Measurements from ENCODE around the gene RPAIN.
"Not testable (repeated sequence)": the region's sequence is repeated elsewhere in the genome, so short reads cannot be mapped to it uniquely, and the experiment has no call there.

RPAIN gene

DNA sequence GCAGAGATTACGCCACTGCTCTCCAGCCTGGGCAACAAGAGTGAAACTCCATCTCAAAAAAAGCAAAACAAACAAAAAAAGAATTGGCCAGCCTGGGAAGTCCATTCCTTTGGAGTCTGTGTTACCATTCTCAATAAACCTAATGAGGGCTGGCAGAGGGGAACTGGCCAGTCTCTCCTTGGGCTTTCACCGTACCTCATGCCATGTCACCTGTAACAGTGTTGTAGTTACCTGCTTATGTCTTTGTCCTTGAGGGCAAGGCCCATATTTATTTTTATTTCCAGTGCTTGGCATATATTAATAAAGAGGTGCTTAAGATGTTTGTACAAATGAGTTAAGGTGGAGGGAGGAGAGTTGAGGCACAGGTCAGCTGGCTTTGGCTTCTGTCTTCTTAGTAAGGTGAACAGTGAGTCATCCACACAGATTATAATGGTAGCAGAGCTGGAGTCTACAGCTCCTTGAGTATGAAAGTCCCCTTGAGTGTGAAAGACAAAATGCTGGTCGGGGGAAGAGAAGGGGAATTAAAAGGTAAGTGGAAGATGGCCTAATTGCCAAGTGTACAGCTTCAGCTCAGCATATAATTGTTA is 10.5 kb downstream of the RPAIN start:
- DNase-seq, result no peak

DNA sequence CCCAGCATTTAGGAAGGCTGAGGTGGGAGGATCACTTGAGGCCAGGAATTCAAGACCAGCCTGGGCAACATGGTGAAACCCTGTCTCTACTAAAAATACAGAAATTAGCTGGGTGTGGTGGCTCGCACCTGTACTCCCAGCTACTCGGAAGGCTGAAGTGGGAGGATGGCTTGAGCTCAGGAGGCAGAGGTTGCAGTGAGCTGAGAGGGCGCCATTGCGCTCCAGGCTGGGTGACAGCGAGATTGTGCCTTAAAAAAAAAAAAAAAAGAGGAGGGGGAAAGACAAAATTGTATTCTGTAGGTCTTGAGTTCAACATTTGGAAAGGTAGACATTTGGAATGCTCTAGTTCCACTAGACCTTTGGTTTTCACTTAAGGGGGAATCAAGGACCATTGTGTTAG is 11.3 kb downstream of the RPAIN start:
- DNase-seq, result not testable (repeated sequence)

DNA sequence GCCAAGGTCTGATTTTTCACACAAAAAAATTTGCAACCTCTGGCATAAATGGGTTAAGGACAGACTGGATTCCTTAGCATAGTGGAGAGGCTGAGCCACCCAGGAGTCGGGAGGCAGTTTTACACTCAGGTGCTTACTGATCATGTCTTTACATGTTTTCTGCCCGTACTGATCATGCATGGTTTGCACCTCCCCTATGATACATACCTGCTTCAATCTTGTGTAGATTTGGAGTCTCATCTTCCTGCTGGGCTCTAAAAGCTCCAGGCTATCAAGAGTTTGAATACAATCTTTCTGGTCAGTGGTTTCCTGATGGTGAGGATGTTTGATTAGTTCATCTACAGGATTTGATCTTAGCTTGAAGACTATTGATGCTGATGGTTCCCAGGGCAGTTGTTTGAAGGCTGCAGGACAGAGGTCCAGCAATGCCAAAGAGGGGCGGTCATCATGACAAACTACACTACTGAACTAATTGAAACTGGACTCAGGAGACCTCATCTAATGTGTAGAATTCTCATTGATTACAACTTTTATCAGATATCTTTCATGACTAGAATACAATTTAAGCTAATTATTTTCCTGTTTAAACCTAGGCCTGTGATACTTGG is 12.1 kb downstream of the RPAIN start:
- no peak for DNase-seq

DNA sequence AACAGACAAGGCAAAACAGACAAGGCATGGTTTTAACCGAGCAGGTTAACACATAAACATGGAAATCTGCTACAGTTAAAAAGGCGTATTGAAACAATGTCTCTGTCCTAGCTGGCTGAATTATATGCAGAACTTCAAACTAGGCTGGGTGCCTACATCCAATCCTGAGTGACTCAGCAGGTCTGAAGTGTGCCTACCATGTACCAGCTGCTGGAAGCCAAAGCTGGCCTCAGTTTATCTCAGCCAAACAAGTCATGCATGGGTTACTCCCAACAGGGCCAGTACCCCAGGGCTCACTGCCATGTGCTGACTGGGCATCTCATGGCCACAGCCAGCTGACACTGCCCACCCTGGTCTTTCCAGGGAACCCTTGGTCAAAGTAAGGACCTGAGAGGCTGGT is 15.0 kb downstream of the RPAIN start:
- DNase-seq, result no peak

DNA sequence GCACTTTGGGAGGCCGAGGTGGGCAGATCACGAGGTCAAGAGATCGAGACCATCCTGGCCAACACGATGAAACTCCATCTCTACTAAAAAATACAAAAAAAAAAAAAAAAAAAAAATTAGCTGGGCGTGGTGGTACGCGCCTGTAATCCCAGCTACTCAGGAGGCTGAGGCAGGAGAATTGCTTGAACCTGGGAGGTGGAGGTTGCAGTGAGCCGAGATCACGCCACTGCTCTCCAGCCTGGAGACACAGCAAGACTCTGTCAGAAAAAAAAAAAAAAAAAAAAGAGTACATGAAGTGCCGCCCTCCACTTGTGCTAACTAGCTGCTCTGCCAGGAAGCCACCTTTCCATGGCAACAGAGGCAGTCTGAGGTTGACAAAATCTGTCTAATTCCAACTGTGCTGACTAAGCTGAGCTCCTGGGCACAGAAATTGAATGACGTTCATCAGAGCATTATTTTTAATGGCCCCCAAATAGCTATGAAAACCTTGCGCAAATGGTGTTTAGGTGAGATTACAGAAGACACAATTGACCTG is 15.9 kb downstream of the RPAIN start:
- not testable (repeated sequence) for DNase-seq

DNA sequence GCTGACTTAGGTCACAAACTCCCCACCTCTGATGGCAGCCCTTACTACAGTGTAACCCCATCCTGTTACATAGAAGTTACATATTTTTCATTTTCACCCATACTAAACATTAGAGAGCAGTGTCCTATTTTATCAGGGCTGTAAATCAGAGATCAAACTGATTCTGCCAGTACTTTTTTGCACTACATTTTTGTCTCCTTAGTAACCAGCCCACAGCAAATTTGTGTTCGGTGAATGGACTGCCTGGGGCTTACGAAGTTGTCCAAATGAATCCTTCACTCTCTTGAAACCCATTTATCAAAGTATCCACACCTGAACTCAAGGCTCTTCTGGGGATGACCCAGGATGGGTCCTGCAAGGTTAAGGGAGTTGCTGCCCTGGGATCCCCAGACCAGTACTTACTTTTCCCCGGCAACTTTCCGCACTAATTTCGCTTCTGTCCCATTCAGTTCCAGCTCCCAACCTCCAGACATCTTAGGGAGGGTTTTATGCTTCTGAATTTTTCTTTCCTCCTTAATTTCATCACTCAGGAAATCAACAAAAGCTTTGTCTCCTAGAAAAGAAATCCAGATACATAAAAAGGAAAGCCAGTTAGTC is 17.8 kb downstream of the RPAIN start:
- DNase-seq, result no peak

DNA sequence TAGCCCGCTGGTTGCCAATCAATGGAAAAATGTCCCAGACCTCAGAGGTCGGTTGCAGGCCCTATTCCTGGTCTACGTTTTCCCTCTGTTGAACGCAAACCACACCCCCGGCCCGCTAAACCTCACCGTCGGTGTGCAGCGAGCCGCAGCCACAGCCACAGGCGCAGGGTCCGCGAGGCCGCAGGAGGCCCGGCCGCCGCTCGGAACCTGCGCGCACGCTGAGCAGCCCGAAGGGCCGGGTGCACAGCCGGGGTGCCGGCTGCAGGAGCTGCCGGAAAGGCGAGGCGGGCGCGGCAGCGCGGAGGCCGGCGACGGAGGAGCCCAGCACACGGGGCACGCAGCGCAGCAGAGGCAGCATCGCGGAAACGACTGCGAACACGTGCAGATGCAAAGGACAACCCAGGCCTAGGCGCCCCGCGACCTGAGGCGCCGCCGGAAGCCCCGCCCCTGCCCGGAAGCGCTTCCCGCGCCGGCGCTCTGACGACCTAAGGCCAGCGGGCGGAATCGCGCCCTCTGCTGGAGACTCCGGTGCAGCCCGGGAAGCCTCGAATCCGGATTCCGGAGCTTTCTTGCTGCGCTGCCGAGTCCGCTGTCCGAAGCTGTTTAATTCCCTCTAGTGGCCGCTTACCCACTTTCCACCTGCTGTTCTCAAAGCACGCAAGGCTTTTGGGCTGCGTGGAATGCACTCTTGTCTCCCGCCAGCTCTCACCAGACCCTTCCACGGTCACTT is 18.9 kb downstream of the RPAIN start, which contains the start of gene C1QBP:
Gene C1QBP (minus strand): TSS at position 440 of the 730 bp plus-strand sequence. CDS start 82 bp downstream, at position 358.
- peak; percentile 97 for DNase-seq

DNA sequence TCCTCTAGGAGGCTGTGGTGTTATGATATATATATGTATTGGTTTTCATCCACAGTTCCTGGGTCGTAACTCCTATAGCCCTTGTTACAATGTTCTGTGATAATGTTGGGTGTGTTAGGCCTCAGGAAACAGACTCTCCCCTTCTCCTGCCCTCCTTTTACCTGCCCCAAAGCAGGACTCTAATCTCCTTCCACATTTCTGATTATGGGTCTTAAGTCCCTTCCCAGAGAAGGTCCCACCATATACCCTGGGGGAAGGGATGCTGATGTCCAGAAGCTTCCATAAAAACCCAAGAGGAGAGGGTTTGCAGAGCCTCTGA is 19.4 kb downstream of the RPAIN start:
- DNase-seq, result no peak

DNA sequence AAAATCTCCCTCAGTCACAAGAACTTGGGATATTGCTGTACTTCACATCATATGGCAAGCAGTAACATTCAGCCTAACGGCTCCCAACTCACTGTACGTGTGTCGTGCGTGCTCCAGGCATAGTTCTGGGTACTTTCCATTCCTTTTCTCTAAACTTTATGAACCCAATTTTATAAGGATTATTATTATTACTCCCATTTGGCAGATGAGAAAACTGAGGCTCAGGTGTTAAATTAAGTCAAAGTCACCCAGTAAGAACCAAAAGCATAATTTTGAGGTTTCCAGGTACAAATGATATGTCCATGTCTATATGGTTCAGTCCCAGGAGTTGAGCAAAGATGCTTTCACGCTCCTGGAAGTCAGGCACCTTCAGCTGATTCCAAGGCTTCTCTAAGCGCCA is 23.7 kb downstream of the RPAIN start:
- no peak for DNase-seq

DNA sequence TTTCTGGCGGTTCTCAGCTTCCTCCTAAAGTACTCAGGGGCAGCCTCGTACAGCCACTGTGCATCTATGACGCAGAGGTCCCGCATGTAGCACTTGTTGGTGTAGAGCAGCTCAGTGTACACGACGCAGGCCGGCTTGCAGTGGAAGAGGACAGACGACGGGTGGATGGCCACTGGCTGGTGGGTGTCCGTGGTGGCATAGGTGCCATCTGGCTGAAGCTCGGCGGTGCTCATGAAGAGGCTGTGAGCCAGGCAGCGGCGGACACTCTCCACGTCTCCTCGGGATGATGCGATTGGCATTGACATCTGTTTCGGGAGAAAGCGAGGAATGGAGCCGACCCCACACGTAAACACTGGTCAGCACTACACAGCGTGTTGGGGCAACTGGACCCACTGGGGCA is 24.2 kb downstream of the RPAIN start:
- DNase-seq, result no peak

DNA sequence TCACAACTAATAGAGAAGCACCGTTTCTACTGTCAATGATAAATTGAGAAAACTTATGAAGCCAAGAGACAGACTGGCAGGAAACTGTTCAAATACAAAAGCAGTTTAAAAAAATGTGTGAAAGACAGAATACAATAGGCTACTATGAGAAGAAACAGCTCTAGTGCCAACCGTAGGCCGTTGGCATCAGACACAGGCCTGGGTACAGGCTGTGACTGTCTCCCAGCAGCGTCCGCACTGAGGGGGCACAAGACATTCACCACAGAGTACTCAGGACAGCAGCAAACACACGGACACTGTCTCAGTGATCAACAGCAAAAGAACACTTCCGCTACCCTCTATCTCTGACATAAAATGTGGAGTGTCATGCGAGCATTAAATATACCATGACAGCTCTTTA is 26.8 kb downstream of the RPAIN start:
- DNase-seq, result no peak

DNA sequence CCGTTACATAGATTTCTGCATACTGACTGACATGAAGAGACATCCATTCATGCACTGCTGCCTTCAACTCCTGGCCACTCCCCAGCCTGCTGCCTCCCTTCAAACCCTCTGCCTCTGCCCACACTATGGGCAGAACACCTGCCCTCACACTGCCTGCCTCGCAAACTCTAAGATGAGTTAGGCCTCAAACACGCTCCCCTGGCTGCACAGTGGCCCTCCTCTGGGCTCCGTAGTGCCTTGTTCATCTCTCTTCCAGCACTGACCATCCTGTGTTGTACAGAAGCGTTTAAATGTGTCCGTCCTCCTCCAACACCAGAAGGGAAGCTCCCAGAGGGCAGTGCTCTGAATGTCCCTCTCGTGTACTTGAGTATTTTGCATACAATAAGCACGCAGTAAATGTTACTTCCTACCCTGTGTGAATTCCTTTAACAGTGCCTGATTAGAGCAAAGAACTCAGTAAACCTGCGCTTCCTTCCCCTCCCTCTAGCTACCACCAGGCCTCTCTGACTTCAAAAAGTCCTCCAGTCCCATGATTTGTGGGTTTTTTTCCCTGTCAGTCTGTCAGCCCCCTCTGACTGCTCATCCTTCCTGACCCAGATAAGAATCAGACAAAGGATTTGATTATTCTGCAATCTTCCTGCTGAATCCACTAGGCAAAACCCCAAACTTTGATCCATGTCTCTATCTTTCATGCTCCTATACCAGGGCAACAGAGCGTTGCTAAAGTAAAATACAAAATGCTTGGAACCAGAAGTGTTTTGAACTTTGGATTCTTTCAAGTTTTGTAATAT is 44.9 kb downstream of the RPAIN start:
- no peak for DNase-seq

DNA sequence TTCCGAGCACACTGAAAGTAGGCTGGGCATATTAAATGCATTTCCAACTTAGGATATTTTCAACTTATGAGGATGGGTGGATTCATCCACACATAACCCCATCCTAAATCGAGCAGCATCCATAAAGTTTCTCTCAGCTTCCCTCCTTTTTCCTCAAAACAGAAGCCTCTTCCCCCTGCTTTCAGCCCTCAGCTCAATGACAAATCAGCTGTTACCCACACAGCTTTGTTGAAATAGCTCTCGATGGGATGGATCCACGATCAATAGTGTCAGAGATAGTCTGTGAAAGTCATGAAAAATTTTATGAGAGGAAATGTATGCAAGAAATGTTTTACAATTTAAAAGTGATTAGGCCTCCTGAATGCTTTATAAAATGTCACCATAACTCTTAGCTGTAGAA is 46.3 kb downstream of the RPAIN start:
- DNase-seq, result no peak

DNA sequence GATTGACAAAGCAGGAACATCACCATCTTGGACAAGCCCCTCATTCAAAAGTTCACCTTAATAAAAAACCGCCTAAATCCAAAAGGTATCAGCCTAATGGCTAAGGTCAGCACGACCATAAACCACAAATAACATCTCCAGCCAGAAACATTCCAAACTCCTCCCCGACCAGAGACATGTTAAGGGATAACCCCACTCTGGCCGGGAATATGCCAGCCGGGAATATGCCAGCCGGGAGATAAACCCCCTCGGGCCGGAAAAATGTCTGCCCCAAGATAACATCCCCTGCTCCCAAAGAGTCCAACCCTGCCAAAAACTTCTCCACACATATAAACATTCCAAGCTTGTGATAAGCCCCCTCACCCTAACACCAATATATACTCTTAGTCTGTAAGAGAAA is 47.4 kb downstream of the RPAIN start:
- no peak for DNase-seq

DNA sequence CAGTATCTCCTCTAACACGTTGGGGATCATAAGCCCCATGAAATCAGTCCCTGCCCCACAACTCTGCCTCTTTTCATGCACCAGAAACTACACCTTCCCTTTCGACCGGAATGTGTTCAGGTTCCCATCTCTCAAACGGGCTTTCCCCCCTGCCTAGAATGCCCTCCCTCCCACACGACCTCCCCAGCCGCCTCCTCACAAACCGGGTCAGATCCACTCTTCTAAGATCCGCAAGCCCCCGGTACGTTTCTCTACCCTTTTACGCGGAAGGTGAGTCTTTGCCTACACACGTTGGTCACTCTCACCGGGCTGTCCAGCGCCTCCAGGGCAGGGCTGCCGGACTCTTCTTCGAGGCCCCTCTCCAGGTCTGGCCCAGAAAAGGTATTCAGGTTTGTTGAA is 48.1 kb downstream of the RPAIN start:
- no peak for DNase-seq

DNA sequence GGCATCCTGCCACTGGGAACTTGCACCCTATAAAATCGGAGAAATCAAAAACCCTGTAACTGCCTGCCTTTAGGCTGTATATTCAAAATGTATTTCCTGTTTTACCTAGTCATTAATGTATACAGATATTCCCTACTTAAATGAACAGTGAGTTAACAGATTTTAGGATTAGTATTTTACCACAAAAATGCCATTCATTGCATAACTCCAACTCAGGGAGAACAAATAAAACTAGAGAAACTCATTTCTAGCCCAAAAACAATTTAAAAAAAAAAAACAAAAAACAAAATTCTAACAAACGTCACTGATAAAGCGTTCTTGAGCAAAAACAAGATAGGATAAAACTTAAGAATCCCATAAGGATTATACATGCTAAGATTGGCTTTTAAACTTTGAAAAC is 52.5 kb downstream of the RPAIN start:
- no peak for DNase-seq

DNA sequence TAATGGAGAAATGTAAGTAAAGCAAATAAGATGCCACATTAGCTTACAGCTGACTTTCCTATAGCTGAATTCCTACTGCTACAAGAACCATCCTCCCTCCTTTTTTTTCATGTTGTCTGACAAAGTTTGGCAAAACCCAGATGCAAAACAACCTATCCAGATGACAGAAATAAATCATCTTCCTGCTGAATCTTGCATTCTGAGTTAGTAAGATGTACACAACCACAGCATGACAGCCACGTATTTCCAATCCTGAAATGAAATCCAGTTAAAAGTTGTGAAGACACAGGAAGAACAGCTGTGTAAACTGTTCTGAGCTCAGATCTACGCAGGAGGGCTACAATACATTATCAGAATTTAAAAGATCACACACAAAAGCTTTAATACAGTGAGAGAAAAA is 53.9 kb downstream of the RPAIN start:
- no peak for DNase-seq

DNA sequence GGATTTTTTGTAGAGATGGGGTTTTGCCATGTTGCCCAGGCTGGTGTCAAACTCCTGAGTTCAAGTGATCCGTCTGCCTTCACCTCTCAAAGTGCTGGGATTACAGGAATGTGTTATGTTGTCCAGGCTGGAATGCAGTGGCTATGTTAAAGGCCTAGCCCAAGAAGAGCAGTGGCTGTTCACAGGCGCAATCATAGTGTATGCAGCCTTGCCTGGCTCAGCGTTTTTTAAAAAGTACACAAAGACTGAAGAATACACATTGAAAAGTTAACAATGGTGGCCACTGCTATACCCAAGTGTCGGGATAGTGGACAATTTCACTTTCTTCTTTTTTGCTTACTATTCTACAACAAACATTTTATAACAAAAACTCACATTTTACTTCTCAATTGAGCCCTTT is 59.0 kb downstream of the RPAIN start:
- DNase-seq, result no peak

DNA sequence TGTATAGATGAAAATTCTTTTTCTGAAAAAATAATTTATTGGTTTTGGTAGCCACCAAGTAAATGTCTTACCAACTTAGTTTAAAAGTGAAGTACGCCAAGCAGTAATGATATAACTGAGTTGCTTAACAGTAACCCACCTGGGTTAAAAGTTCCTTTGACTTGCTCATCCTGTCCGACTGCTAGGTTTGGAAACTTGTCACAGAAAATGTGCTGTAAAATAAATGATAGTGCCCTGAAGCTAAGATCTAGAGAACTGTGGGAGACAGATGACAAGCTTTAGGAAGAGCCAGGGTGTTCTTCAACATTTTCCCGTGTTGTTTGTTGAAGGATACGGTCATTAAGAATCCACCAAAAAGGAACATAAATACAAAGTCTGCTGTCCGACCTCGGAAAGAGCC is 61.0 kb downstream of the RPAIN start:
- DNase-seq, result no peak

DNA sequence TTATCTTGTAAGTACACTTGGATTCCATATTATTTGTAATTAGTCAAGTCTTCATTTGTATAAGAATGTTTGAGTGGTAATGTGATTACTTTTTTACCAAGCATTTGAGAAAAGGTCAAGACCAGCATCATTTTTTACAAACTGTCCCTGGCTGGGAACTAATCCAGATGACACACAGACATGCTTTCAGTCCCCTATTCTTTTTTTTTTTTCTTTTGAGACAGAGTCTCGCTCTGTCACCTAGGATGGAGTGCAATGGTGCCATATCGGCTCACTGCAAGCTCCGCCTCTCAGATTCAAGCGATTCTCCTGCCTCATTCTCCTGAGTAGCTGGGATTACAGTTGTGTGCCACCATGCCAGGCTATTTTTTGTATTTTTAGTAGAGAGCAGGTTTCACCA is 61.5 kb downstream of the RPAIN start:
- DNase-seq, result no peak

All from activated CD8-positive, alpha-beta memory T cell treated with anti-CD3 and anti-CD28 coated beads for 24 hours (primary cell).